Pancreas (tissue), 10 donors: ENCODE measurements around the gene TUBGCP6. TPM values are rescaled to one million over a fixed set of nuclear protein-coding genes. Genes with fewer than 3 reads are reported as not detected.

ENCODE experiments used
- ATAC-seq, 4 donors: fragments of 200-7000 bp; cut with Tn5 transposase; one replicate each; pipeline versions ENCODE4 v1.8.0 to v1.9.1; 2020; ENCODE audit warnings: mild to moderate bottlenecking in 4 of 4, moderate library complexity in 4 of 4
- DNase-seq, 6 donors: peaks; one replicate each; pipeline ENCODE4 v3.0.0-alpha.2; 2020
- FAIRE-seq: peaks from 2 replicates; lab custom pipeline; 2012; peaks lifted over from hg19 to GRCh38; lab: Jason Lieb, UNC
- H3K27ac ChIP-seq, 4 donors: fragments of 200-600 bp; sonication (generic); 1 replicate in 3 of 4; 2 replicates in 1 of 4; pipeline versions ENCODE4 v1.5.0 to v1.8.0; 2020
- H3K27me3 ChIP-seq, 4 donors: fragments of 200-600 bp; one replicate each; pipeline ENCODE4 v1.8.0; 2021
- H3K36me3 ChIP-seq, 3 donors: fragments of 200-600 bp; sonication (generic) in 1 of 3; one replicate each; pipeline versions ENCODE4 v1.5.0 to v1.8.0; 2020 to 2021
- H3K4me1 ChIP-seq, 3 donors: fragments of 200-600 bp; one replicate each; pipeline ENCODE4 v1.8.0; 2021
- H3K4me3 ChIP-seq, 4 donors: fragments of 200-600 bp; sonication (generic) in 2 of 4; one replicate each; pipeline versions ENCODE4 v1.5.0 to v1.8.0; 2020 to 2021
- H3K9me3 ChIP-seq, 4 donors: fragments of 200-600 bp; one replicate each; pipeline ENCODE4 v1.8.0; 2021
- CTCF ChIP-seq, 4 donors: fragments of 200-600 bp; sonication (generic) in 3 of 4; IDR thresholded peaks; one replicate each; pipeline versions ENCODE4 v1.5.0 to v1.8.0; 2021; ENCODE audit warnings: antibody characterized with exemption in 4 of 4
- WGBS, 2 donors: extraction: QIAGEN DNeasy Blood & Tissue Kit; methylation state at CpG; one replicate each; pipeline ENCODE4 v1.1.7; 2013; 5-methylcytosine and 5-hydroxymethylcytosine counted together
- intact Hi-C, 3 donors: fragments of 100-400 bp; cut with DNase I; formaldehyde crosslinking; loops; one replicate each; pipeline versions ENCODE4 v1.11.1 to v1.14.2; 2022
- polyA plus RNA-seq, 2 donors: library from polyadenylated mRNA; stranded (reverse); fragments of 200-250 nt; gene quantifications; one replicate each; pipeline ENCODE4 v1.2.3, GENCODE V29; 2013
- total RNA-seq, 6 donors: library from RNA; stranded (reverse); fragmentation: NEBNext Ultra II Directional in 4 of 6; extraction: Animal tissue kit (Norgen Biotek cat#: 25700) in 4 of 6; gene quantifications; one replicate each; pipeline versions ENCODE4 v1.2.1 to v1.2.4, GENCODE V29; 2021 to 2023
- donor health status: healthy with polysubstance abuse.
- donor health status: DM: no; HTN: no; CAD: no; lungs with moderate emphysema.
- donor health status: DM: no; HTN: no; CAD: no.
- donor health status: control.
- donor health status: control.
- donor health status: Bipolar disorder and iron deficiency.
- donor health status: DM: yes; HTN: yes; CAD: no.
- donor health status: DM: no; HTN: no; CAD: no.
- donor health status: DM: no; HTN: no; CAD: no.
- donor health status: DM: yes; HTN: yes; CAD: no.

Gene TUBGCP6
- total and polyA plus RNA-seq, 8 donors, result 19.2 to 139 (median 29.8) TPM

- FAIRE-seq (no peak), ATAC-seq (no peak), DNase-seq (peak in 1 of 6 donors; percentile 76)
- Histone ChIP-seq H3K27ac (no peak overlapping the region), H3K27me3 (no peaks in the 10 kb centered on the region), H3K9me3 (no peaks in the 10 kb centered on the region), H3K4me1 (no peaks in the 10 kb centered on the region), H3K36me3 (peaks cover 0 to 37% (median 17%) of the 10 kb centered on the region in 3 donors), H3K4me3 (no peak overlapping the region)
- 90 to 93% methylated on average over 18 of the region's 18 CpGs for WGBS, 2 donors
- intact Hi-C loops, result no loop called here
- TF ChIP-seq CTCF (IDR thresholded peaks at IDR 0.05), result no peak
Measured at GRCh38 chr22:50226875-50227165, 18.0 kb downstream of the TUBGCP6 start.

- no peak for ATAC-seq
- no peak overlapping the region for H3K4me3 ChIP-seq
- TF ChIP-seq CTCF (IDR thresholded peaks at IDR 0.05), result no peak
- H3K4me1 ChIP-seq, result no peaks in the 10 kb centered on the region
- intact Hi-C loops, result no loop called here
- no peak overlapping the region for H3K27ac ChIP-seq
- no peaks in the 10 kb centered on the region for H3K9me3 ChIP-seq
- no peaks in the 10 kb centered on the region for H3K27me3 ChIP-seq
- peaks cover 0 to 42% (median 22%) of the 10 kb centered on the region in 3 donors for H3K36me3 ChIP-seq
- no peak for FAIRE-seq
- WGBS, 2 donors, result 92% methylated on average over 29 to 31 of the region's 31 CpGs
- DNase-seq, result peak in 1 of 6 donors; percentile 34
Measured at GRCh38 chr22:50226063-50226874, 18.6 kb downstream of the TUBGCP6 start.

GRCh38 chr22:50225200-50225969, 19.4 kb downstream of the TUBGCP6 start:
- Histone ChIP-seq H3K27me3 (no peaks in the 10 kb centered on the region), H3K9me3 (no peaks in the 10 kb centered on the region), H3K27ac (no peak overlapping the region), H3K4me3 (no peak overlapping the region), H3K4me1 (no peaks in the 10 kb centered on the region), H3K36me3 (peaks cover 0 to 51% (median 22%) of the 10 kb centered on the region in 3 donors)
- intact Hi-C loops, result no loop called here
- TF ChIP-seq CTCF (IDR thresholded peaks at IDR 0.05), result no peak
- 71 to 72% methylated on average over 20 to 24 of the region's 24 CpGs for WGBS, 2 donors
- FAIRE-seq (no peak), DNase-seq (peak in 4 of 6 donors; percentile 33 to 73 (median 54)), ATAC-seq (peak in 3 of 4 donors; percentile 5 to 46 (median 14))

- ATAC-seq (no peak), FAIRE-seq (no peak), DNase-seq (no peak)
- intact Hi-C loops, result no loop called here
- 92 to 93% methylated on average over 16 of the region's 16 CpGs for WGBS, 2 donors
- Histone ChIP-seq H3K9me3 (no peaks in the 10 kb centered on the region), H3K27ac (no peak overlapping the region), H3K27me3 (no peaks in the 10 kb centered on the region), H3K4me3 (no peak overlapping the region), H3K36me3 (peaks cover 0 to 53% (median 22%) of the 10 kb centered on the region in 3 donors), H3K4me1 (no peaks in the 10 kb centered on the region)
- TF ChIP-seq CTCF (IDR thresholded peaks at IDR 0.05), result no peak
Measured at GRCh38 chr22:50224071-50224470, 20.8 kb downstream of the TUBGCP6 start.
